Left hindlimb (tissue), 1 donor: ENCODE measurements around the gene STS.
"Not testable (repeated sequence)": the region's sequence is repeated elsewhere in the genome, so short reads cannot be mapped to it uniquely, and the experiment has no call there.

ENCODE experiments used
- DNase-seq: peaks from one replicate; pipeline ENCODE4 v3.0.0-alpha.2; 2018

Gene STS

GRCh38 chrX:7139202-7140081 lies 8.1 kb upstream of the STS start:
- DNase-seq, result no peak

GRCh38 chrX:7143076-7143475 lies 4.4 kb upstream of the STS start:
- no peak for DNase-seq

- no peak for DNase-seq
Observed at GRCh38 chrX:7143941-7144525, 3.5 kb upstream of the STS start.

GRCh38 chrX:7145454-7145853 lies 2.1 kb upstream of the STS start:
- no peak for DNase-seq

GRCh38 chrX:7146020-7146702 lies 1.4 kb upstream of the STS start:
- no peak for DNase-seq

GRCh38 chrX:7146703-7147412 lies 654 bp upstream of the STS start:
- peak; percentile 29 for DNase-seq

GRCh38 chrX:7147978-7148854 lies 704 bp downstream of the STS start, which contains the start of gene PUDP:
Gene PUDP (minus strand): TSS chrX:7148153. CDS start chrX:7148113, 40 bp downstream.
- peak; percentile 89 for DNase-seq

- no peak for DNase-seq
Observed at GRCh38 chrX:7149411-7149810, 1.9 kb downstream of the STS start.

- no peak for DNase-seq
Observed at GRCh38 chrX:7153231-7153630, 5.7 kb downstream of the STS start.

- DNase-seq, result no peak
Observed at GRCh38 chrX:7154041-7154597, 6.6 kb downstream of the STS start.

- no peak for DNase-seq
Observed at GRCh38 chrX:7155163-7155562, 7.7 kb downstream of the STS start.

- no peak for DNase-seq
Observed at GRCh38 chrX:7156879-7157278, 9.4 kb downstream of the STS start.

- DNase-seq, result no peak
Observed at GRCh38 chrX:7158468-7158990, 11.0 kb downstream of the STS start.

GRCh38 chrX:7159149-7159861 lies 11.8 kb downstream of the STS start:
- no peak for DNase-seq

GRCh38 chrX:7163146-7163677 lies 15.7 kb downstream of the STS start:
- DNase-seq, result no peak

- DNase-seq, result no peak
Observed at GRCh38 chrX:7164174-7164573, 16.7 kb downstream of the STS start.

- DNase-seq, result no peak
Observed at GRCh38 chrX:7168371-7168770, 20.9 kb downstream of the STS start.

- no peak for DNase-seq
Observed at GRCh38 chrX:7169627-7170026, 22.1 kb downstream of the STS start.

- DNase-seq, result no peak
Observed at GRCh38 chrX:7170898-7171297, 23.4 kb downstream of the STS start.

GRCh38 chrX:7178859-7179258 lies 31.3 kb downstream of the STS start:
- not testable (repeated sequence) for DNase-seq

- DNase-seq, result no peak
Observed at GRCh38 chrX:7179446-7179845, 31.9 kb downstream of the STS start.
